PC-9 (cell line): ENCODE results near the gene SNRNP70.

Source experiments
- CTCF ChIP-seq: fragments of 200-600 bp; sonication (generic); conservative IDR thresholded peaks from 2 replicates; pipeline ENCODE4 v1.6.1; 2017; ENCODE audit warnings: mixed run types, antibody characterized with exemption, mild to moderate bottlenecking, moderate library complexity
- EZH2 ChIP-seq: fragments of 200-600 bp; sonication (generic); IDR thresholded peaks from 2 replicates; pipeline ENCODE4 v1.8.0; 2017; ENCODE audit warnings: antibody characterized with exemption, low read depth

- TF ChIP-seq CTCF = no peak
- TF ChIP-seq EZH2 = no peak
Observed at GRCh38 chr19:49157445-49158224, 72.4 kb downstream of the SNRNP70 start, which contains the start of gene TRPM4.
